HG03039 (cell line): ENCODE data around the gene LMBR1.
"Not testable (repeated sequence)": the region's sequence is repeated elsewhere in the genome, so short reads cannot be mapped to it uniquely, and the experiment has no call there.

Source experiments
- ATAC-seq: cut with Tn5 transposase; IDR thresholded peaks from one replicate; pipeline ENCODE4 v1.9.1; 2021; ENCODE audit warnings: mild to moderate bottlenecking, moderate library complexity; ENCODE audit not compliant: unreplicated experiment

Gene LMBR1

GRCh38 chr7:156906200-156906649, 13.2 kb upstream of the LMBR1 start:
- no peak for ATAC-seq

- no peak for ATAC-seq
These were observed 10.4 kb upstream of the LMBR1 start for GRCh38 chr7:156903232-156903909.

DNA sequence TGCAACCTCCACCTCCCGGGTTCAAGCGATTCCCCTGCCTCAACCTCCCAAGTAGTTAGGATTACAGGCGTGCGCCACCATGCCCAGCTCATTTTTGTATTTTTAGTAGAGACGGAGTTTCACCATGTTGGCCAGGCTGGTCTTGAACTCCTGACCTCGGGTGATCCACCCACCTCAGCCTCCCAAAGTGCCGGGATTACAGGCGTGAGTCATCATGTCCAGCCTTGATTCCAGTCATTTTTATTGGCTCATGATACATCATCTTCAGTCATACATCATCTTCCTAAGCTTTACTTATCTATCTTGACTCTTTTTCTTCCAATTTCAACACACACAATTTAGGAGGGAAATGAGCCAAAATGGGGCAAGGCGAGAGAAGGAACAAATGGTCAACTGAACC, 7.1 kb upstream of the LMBR1 start:
- not testable (repeated sequence) for ATAC-seq

GRCh38 chr7:156898938-156899337, 6.0 kb upstream of the LMBR1 start:
- no peak for ATAC-seq

GRCh38 chr7:156897673-156898072, 4.7 kb upstream of the LMBR1 start:
- no peak for ATAC-seq

- ATAC-seq: no peak
These were observed 3.5 kb upstream of the LMBR1 start for GRCh38 chr7:156896388-156897022.

DNA sequence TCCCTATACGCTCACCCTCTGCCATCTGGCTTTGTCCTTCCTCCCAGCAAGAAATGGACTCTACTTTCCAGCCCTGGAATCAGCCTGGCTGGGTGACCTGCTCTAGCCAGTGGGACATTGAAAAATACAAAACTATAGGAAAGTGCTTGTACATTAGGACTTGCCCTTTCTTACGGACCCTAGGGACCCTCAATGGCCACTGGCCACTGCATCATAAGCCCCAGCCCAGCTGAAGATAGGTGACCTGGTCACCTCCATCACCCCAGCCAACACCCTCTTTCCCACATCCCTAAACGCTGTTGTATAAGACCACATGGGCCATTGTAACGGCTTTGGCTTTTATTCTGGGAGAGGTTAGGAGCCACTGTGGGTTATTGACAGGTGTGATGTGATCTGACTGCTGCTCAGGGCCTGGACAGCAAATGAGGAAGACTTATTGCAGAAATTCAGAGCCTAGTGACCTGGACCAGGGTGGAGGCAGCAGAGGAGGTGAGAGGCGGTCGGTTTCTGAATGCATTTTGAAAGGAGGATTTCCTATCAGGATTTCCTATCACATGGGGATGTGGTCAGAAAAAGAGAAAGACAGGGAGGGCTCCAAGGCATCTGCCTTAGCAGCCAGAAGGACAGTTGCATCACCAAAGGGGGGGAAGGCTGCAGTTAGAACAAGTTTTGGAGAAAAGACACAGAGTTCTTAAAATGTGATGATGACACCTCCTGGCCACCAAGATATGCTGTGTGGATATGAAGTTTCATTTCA, 2.2 kb upstream of the LMBR1 start:
- ATAC-seq: no peak

GRCh38 chr7:156892081-156892800, 742 bp downstream of the LMBR1 start:
- peak; percentile 22 for ATAC-seq

- ATAC-seq: no peak
These were observed 3.2 kb downstream of the LMBR1 start for GRCh38 chr7:156889746-156890145.

DNA sequence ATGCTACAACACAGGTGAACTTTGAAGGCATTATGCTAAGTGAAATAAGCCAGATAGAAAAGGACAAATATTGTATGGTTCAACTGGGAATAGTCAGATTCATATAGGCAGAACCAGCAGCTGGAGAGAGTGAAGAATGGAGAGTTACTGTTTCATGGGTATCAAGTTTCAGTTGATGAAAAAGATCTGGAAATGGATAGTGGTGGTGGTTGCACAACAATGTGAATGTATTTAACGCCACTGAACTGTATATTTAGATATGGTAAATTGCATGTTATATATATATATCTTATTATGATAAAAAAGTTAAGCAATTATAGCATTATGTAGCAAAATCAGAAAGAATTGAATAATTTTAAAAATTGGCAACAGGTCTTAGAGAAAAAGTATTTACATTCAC, 3.9 kb downstream of the LMBR1 start:
- no peak for ATAC-seq

DNA sequence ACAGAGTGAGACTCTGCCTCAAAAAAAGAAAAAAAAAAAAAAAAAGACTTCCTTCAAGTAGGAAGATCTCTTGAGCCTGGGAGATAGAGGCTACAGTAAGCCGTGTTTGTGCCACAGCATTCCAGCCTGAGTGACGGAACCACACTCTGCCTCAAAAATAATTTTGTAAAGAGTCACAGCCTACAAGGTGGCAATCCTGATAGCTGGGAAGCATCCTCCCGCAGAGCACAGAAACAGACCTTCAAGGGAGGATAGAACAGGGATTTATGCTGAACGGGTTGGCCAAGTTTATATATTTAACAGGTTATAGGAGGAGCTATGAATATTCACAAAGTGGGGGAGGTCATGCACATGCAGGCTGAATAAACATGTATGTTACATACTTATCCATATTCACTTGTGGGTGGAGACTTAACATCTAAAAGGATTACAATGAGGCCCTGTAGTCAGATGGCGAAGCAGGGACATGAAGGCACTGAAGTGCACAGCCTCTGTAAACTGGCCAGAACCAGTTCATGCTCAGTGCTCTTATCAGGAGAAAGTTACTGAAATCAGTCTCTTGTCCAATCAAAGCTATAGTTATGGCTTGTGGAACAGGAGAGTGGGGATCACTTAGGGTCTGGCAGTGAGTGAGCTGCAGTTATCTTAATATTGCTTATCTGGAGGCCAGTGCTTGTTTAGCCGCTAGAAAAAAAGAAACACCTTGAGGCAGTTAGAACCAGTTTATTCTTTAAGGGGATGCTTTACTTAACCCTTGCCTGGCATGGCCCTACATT, 6.8 kb downstream of the LMBR1 start:
- ATAC-seq: no peak

DNA sequence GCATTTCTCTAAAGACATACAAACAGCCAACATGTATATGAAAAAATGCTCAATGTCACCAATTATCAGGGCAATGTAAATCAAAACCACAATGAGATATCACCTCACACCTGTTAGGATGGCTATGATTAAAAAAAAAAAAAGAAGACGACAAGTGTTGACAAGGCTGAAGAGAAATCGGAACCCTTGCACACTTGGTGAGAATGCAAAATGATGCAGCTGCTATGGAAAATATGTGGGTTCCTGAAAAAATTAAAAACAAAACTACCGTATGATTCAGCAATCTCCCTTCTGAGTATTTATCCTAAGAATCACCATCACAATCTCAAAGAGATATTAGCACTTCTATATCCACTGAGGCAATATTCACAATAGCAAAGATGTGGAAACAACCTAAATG, 11.3 kb downstream of the LMBR1 start:
- no peak for ATAC-seq

DNA sequence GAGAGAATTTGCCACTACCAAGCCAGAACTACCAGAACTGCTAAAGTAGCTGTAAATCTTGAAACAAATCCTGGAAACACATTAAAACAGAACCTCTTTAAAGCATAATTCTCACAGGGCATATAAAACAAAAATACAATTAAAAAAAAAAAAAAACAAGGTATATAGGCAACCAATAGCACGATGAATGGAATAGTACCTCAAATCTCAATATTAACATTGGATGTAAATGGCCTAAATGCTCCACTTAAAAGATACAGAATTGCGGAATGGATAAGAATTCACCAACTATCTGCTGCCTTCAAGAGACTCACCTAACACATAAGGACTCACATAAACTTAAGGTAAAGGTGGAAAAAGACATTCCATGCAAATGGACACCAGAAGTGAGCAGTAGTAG, 17.2 kb downstream of the LMBR1 start:
- ATAC-seq: no peak

- not testable (repeated sequence) for ATAC-seq
These were observed 24.6 kb downstream of the LMBR1 start for GRCh38 chr7:156868363-156868762.

- no peak for ATAC-seq
These were observed 27.5 kb downstream of the LMBR1 start for GRCh38 chr7:156865493-156865892.

DNA sequence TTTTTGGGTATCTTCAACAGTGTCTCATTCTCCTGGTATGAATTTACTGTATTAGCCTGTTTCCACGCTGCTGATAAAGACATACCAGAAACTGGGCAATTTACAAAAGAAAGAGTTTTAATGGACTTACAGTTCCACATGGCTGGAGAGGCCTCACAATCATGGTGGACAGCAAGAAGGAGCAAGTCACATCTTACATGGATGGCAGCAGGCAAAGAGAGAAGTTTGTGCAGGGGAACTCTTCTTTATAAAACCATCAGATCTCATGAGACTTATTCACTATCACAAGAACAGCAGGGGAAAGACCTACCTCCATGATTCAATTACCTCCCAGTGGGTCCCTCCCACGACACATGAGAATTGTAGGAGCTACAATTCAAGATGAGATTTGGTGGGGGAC, 31.0 kb downstream of the LMBR1 start:
- ATAC-seq: not testable (repeated sequence)

DNA sequence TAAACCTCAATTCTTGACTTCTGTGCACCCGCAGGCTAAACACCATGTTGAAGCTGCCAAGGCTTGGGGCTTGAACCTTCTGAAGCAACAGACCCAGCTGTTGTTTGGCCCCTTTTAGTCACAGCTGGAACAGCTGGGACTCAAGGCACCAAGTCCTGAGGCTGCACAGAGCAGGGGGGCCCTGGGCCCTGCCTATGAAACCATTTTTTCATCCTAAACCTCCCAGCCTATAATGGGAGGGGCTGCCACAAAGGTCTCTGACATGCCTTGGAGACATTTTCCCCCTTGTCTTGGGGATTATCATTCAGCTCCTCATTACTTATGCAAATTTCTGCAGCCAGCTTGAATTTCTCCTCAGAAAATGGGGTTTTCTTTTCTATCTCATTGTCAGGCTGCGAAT, 31.8 kb downstream of the LMBR1 start:
- no peak for ATAC-seq

GRCh38 chr7:156860099-156860498, 32.9 kb downstream of the LMBR1 start:
- not testable (repeated sequence) for ATAC-seq

GRCh38 chr7:156858523-156858922, 34.5 kb downstream of the LMBR1 start:
- ATAC-seq: no peak

- ATAC-seq: no peak
These were observed 35.2 kb downstream of the LMBR1 start for GRCh38 chr7:156857757-156858156.

- ATAC-seq: no peak
These were observed 38.3 kb downstream of the LMBR1 start for GRCh38 chr7:156854654-156855053.
